ES-I3 (cell line): Measurements from ENCODE around the gene HARS2.
"Not testable (repeated sequence)": the region's sequence is repeated elsewhere in the genome, so short reads cannot be mapped to it uniquely, and the experiment has no call there.

Experiments used
- H3K36me3 ChIP-seq: 2 replicates; pipeline ENCODE4 v1.6.1; 2013; ENCODE audit warnings: mild to moderate bottlenecking, low read length, control low read depth, moderate library complexity; ENCODE audit not compliant: insufficient read depth
- H3K4me1 ChIP-seq: 2 replicates; pipeline ENCODE4 v1.6.1; 2013; ENCODE audit warnings: mild to moderate bottlenecking, control low read depth, low read length; ENCODE audit not compliant: insufficient read depth
- H3K9ac ChIP-seq: 2 replicates; pipeline ENCODE4 v1.6.1; 2013; ENCODE audit warnings: low read depth, mild to moderate bottlenecking, low read length, moderate library complexity
- H3K9me3 ChIP-seq: 2 replicates; pipeline ENCODE4 v1.6.1; 2013; ENCODE audit warnings: mild to moderate bottlenecking, low read length, moderate library complexity; ENCODE audit not compliant: control insufficient read depth, insufficient read depth

HARS2 gene

DNA sequence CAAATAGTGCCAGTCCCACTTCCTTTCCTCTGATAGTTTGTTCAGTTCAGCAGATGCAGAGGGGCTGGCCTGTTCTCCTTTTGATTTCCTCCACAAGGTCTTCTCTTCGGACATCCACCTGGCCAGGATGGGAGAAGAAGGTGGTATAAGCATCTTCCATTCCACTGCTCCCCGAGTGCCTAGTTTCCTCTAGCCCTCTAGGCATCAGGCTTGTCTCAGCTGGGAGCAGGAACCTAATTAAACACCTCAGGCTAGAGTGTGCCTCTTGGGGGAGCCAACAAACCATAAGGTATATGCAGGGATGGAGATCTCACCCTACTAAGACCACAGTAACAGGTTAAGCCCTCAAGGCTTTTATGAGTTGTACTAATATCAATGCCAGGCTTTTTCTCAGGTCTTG lies 17.0 kb upstream of the HARS2 start:
- H3K9me3 ChIP-seq: no peaks in the 10 kb centered on the region
- H3K4me1 ChIP-seq: peaks cover 9% of the 10 kb centered on the region
- no peak overlapping the region for H3K9ac ChIP-seq
- H3K36me3 ChIP-seq: peaks cover 22% of the 10 kb centered on the region

DNA sequence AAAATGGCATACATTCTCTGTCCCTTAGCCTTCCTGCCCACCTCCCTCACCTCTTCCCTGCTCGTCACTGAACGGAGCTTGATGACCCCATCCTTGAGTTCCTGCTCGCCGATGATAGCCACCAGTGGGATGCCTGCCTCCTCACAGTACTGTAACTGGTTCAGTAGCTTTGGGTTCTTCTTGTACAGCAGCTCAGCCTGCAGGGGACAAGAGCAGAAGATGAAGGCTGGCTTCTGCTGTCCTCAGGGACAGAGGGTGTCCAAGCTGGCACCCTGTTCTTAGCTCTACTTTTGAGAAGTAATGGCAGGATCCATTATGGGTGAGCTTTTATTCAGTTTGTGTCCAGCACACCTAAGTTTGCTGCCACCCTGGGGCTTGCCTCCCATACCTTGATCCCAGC lies 16.6 kb upstream of the HARS2 start:
- H3K9ac ChIP-seq: no peak overlapping the region
- peaks cover 9% of the 10 kb centered on the region for H3K4me1 ChIP-seq
- no peaks in the 10 kb centered on the region for H3K9me3 ChIP-seq
- H3K36me3 ChIP-seq: peaks cover 27% of the 10 kb centered on the region

DNA sequence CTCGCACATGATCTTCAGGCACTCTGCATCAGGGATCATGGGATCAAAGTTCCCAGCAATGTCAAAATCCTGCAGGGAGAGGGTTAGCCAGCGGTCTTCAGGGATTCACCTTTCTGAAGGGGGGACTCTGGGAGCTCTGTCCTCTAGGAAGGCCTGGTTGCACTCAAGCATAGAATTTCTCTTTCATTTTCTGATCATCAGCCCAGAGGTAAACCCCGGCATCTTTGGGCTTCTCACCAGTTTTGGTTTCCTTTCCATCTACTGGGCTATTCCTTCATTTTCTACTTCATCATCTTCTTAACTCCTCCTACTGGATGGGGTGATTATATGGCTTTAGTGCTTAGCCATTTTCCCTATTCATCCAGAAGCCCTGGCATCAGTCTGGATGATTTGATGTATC lies 13.3 kb upstream of the HARS2 start:
- Histone ChIP-seq H3K36me3 (peaks cover 21% of the 10 kb centered on the region), H3K9me3 (no peaks in the 10 kb centered on the region), H3K4me1 (no peaks in the 10 kb centered on the region), H3K9ac (no peak overlapping the region)

DNA sequence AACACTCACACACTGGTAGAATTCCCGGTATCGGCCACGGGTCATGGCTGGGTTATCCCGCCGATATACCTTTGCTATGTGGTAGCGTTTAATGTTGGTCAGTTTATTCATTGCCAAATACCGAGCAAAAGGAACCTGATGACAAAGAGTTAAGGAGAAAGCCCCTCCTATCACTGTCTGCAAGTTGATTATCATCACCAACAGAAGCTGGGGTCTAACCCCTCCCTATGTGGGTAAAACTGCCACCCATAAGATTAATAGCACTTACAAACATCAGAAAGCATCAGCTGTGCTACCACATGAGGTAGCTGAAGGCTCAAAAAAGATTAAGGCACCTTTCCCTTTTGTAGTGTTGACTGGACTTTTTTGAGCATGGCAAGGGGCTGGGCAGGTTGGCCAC lies 12.3 kb upstream of the HARS2 start:
- no peaks in the 10 kb centered on the region for H3K4me1 ChIP-seq
- no peak overlapping the region for H3K9ac ChIP-seq
- peaks cover 21% of the 10 kb centered on the region for H3K36me3 ChIP-seq
- no peaks in the 10 kb centered on the region for H3K9me3 ChIP-seq

DNA sequence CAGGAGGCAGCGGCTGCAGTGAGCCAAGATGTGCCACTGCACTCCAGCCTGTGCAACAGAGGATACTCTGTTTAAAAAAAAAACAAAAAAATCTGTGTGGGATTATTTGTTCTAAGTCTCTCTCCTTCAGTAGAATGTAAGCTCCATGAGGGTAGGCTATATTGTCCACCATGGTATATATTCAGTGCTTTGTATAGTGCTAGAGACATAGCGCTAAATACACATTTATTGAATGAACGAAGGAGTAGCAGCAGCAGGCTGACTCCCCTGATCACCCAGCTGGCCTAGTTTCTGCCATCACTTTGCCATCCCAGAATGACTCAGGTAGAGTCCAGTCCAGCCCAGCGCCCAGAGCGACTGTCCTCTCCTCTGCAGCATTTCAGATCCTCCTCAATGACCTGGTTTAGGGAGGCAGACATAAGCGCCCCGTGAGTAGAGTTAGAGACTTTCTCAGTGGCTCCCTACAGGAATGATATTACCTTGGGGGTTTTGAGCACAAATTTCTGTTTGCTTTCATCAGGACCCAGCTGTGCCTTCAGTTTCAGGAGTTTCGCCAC lies 801 bp upstream of the HARS2 start:
- Histone ChIP-seq H3K9ac (peak overlapping the region; percentile 88), H3K9me3 (no peaks in the 10 kb centered on the region), H3K36me3 (0 out of 2 replicates have a peak, but pooled peaks cover 9% of the 10 kb centered on the region), H3K4me1 (no peaks in the 10 kb centered on the region)

DNA sequence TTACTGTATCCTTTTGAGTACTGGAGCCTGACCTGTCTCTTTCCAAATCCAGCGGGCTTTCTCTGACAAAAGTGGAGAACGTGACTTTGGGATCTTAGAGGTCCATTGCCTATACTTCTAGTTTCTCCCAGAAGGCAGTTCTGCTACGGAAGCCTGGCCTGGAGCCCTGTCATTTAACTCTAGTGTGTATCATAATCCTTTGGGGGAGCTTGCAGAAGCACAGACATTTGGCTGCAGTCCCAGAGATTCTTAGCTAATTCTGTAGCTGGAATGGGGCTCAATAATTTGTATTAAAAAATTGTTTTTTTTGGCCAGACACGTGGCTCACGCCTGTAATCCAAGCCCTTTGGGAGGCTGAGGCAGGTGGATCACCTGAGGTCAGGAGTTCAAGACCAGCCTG lies 3.0 kb downstream of the HARS2 start:
- Histone ChIP-seq H3K36me3 (peaks cover 28% of the 10 kb centered on the region), H3K4me1 (no peaks in the 10 kb centered on the region; the same call in 1 of the 2 replicates), H3K9me3 (no peaks in the 10 kb centered on the region), H3K9ac (no peak overlapping the region)

DNA sequence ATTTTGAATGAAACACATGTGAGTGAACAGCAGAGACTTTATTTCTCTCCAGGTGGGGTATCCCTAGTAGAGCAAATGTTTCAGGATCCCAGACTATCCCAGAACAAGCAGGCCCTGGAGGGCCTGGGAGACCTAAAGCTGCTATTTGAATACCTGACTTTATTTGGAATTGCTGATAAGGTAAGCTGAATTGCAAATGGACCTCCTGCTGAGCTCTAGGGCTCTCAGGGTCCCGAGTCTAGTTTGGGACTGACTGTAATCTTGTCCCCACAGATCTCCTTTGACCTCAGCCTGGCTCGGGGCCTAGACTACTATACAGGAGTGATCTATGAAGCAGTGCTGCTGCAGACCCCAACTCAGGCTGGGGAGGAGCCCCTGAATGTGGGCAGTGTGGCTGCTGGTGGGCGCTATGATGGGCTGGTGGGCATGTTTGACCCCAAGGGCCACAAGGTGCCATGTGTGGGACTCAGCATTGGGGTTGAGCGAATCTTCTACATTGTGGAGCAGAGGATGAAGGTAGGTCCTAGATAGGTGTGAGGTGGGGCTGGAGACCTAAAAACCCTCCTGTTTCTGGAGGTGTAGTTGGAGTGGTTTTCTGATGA lies 5.7 kb downstream of the HARS2 start:
- no peaks in the 10 kb centered on the region for H3K9me3 ChIP-seq
- H3K9ac ChIP-seq: no peak overlapping the region
- H3K36me3 ChIP-seq: peaks cover 25% of the 10 kb centered on the region
- peaks cover 2% of the 10 kb centered on the region for H3K4me1 ChIP-seq

DNA sequence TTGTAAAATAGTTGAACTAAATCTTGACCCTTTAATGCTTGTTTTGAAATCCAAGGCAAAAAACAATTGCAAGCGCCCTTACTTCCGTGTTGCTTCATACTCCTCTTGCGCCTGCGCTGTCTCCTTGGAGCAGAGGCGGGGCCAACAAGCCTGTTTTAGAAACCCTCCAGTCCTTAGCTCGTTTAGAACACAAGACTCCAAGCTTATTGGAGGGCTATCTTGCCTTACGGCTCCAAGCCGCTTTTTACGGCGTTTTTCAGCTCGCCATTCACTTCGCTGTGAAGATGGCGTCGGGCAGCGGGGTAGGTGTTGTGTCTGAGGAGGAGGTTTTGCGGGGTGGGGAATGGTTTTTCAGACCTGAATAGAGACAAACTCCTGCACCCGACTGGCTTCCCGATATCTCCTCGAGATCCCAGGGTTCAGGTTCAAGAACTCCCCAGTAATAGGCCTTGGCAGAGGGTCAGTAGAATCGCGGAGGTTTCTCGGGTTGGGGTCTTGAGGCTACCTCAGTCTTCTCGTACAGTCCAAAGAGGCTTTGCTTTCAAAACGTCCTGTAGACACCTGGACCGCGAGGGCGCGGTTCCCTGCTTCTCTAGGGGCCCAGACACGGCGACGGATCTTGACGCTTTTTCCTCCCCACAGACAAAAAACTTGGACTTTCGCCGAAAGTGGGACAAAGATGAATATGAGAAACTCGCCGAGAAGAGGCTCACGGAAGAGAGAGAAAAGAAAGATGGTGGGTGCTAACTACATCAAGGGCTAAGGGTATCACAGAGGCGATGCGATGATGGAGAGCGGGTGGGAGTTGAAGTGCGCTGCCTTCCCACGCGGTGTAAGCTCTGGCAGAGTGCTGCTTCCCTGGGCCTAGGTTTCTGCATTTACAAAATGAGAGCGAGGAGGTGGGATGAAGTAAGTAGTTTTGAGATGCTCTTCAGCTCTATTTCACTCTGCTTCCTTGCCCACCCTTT lies 9.2 kb downstream of the HARS2 start, which contains the start of gene ZMAT2:
Gene ZMAT2, plus strand, starts transcription at position 271 of the 968 bp plus-strand sequence. Its CDS starts 14 bp downstream, at position 285.
- Histone ChIP-seq H3K4me1 (peaks cover 10% of the 10 kb centered on the region), H3K9me3 (no peaks in the 10 kb centered on the region), H3K36me3 (peaks cover 34% of the 10 kb centered on the region), H3K9ac (peak within 1 kb of the TSS; percentile 92)

DNA sequence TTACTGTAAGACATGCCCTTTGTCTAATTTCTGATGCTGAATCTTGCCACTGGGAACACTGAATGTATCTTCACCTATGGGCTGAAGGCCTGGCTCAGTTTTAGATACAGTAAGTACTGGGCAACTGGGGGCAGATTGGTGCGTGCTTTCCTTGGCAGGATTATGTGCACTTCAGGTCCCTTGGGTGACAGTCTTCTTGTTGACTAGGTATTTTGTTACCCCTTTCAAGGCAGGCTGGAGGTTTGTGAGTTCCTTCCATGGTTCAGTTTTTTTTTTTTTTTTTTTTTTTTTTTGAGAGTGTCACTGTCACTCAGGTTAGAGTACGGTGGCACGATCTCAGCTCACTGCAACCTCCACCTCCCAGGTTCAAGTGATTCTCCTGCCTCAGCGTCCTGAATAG lies 16.6 kb downstream of the HARS2 start:
- Histone ChIP-seq H3K36me3 (peaks cover 18% of the 10 kb centered on the region), H3K9ac (no peak overlapping the region), H3K9me3 (no peaks in the 10 kb centered on the region), H3K4me1 (0 out of 2 replicates have a peak, but pooled peaks cover 1% of the 10 kb centered on the region)

DNA sequence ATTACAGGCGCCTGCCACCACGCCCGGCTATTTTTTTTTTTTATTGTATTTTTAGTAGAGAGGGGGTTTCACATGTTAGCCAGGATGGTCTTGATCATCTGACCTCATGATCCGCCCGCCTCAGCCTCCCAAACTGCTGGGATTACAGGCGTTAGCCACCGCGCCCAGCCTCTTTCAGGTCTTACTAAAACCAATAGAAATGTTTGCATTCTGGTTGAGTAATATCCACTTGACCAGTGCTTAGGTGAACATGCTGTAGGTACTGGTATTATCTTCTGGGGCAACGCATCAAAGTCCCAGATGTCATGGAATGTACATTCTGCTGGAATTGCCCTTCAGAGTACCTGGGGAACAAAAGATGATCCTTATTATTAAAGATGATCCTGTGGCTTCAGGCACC lies 17.5 kb downstream of the HARS2 start:
- H3K36me3 ChIP-seq: peaks cover 15% of the 10 kb centered on the region
- H3K9me3 ChIP-seq, H3K9ac ChIP-seq, H3K4me1 ChIP-seq: not testable (repeated sequence)

DNA sequence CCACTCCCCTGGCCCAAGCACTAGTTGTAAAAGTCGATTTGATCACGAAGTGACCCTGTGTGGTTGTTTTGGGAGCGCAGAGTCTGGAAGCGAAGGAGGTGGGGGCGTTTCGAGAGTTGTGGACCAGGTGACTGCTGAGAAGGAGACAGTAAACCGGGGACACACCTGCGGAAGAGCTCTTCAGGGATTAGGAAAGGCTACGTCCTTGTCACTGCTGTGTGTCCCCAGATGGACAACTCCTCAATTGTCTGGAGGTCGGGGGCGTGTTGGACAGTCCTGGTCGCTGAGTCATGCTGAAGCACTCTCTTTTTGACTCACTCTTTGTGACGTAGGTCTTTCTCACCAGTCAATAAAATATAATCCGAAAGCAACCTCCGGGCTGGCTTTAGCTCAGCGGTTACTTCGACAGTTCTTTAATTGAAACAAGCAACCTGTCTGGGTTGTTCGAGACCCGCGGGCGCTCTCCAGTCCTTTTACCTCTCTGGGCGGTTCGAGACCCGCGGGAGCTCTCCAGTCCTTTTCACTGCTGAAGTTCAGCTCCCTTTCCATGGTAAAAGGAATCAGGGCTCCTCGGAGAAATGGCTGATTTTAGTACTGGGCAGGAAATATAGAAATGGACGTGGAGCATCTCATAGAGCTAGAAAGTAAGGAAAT lies 19.8 kb downstream of the HARS2 start:
- peaks cover 5% of the 10 kb centered on the region; the same call in 1 of the 2 replicates for H3K36me3 ChIP-seq
- H3K4me1 ChIP-seq: no peaks in the 10 kb centered on the region
- H3K9me3 ChIP-seq: no peaks in the 10 kb centered on the region
- H3K9ac ChIP-seq: peak overlapping the region; percentile 60

DNA sequence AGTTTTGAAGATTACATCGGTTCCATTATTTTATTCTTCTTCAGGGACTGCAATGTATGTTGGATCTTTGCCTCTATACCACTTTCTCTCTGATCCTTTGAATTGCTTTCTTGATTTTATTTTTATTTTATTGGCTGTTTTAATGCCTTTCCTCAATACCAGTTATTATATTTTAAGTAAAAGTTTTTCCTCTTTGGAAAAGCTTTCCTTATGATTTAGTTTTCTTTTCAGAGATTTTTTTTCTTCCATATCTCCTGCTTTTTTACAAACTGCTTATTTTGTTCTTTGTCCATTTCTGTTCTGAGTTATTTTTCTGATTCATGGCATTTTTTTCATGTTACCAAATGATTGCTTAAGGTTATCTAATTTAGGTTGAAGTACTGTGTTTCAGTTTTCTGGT lies 20.5 kb downstream of the HARS2 start:
- no peaks in the 10 kb centered on the region for H3K4me1 ChIP-seq
- peak overlapping the region; percentile 60; the same call in 1 of the 2 replicates for H3K9ac ChIP-seq
- H3K9me3 ChIP-seq: no peaks in the 10 kb centered on the region

DNA sequence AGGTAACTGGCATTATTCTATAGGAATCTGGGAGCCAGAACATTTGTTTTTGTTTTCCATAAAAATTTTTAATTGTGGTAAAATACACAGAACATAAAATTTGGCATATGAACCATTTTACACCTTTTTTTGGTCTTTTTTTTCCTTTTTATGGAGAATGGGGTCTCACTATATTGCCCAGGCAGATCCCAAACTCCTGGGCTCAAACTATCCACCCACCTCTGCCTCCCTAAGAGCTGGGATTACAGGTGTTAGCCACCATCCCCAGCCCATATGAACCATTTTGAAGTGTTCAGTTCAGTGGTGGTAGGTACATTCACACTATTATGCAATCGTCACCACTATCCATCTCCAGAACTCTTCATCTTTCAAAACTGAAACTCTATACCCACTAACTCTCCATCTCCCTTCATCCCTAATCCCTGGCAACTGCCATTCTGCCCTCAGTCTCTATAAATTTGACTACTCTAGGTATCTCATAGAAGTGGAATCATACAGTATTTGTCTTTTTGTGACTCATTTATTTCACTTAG lies 22.4 kb downstream of the HARS2 start:
- Histone ChIP-seq H3K9me3 (no peaks in the 10 kb centered on the region), H3K4me1 (no peaks in the 10 kb centered on the region), H3K36me3 (no peaks in the 10 kb centered on the region), H3K9ac (no peak overlapping the region)

More for the DNA sequence above, 20.5 kb downstream of the HARS2 start:
- no peaks in the 10 kb centered on the region; the same call in 1 of the 2 replicates for H3K36me3 ChIP-seq

DNA sequence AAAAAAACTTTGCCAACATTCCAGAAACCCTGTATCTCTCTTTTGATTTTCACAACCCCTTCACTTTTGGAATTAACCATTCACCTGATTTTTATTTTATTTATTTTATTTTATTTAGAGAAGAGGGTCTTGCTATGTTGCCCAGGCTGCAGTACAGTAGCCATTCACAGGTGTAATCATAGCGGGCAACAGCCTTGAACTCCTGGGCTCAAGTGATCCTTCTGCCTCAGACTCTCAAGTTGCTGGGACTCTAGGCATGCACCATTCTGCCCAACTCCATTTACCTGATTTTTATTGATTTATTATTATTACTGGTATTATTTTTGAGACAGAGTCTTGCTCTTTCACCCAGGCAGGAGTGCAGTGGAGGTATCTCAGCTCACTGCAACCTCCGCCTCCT lies 25.0 kb downstream of the HARS2 start:
- H3K4me1 ChIP-seq, H3K36me3 ChIP-seq, H3K9me3 ChIP-seq, H3K9ac ChIP-seq: not testable (repeated sequence)
